A673 (cell line): ENCODE measurements around the gene TASP1. TPM values are rescaled to one million over a fixed set of nuclear protein-coding genes. Genes with fewer than 3 reads are reported as not detected.

Source experiments
- BruUV-seq: library from RNA; stranded (reverse); fragments of 400-500 nt; replicated peaks from 2 replicates; lab custom pipeline; 2021; lab: Mats Ljungman, UMichigan
- CTCF ChIA-PET: fragments of 300-600 bp; sonication (Branson Sonifier 250); formaldehyde crosslinking; loops from one replicate; lab custom pipeline; 2022; ENCODE audit warnings: antibody characterized with exemption; lab: Charles Lee
- POLR2A ChIA-PET: fragments of 300-600 bp; sonication (Branson Sonifier 250); formaldehyde crosslinking; loops from one replicate; lab custom pipeline; 2022; ENCODE audit warnings: antibody characterized with exemption; ENCODE audit not compliant: low non-redundant PET; lab: Charles Lee
- DNase-seq: peaks from one replicate; pipeline ENCODE4 v3.0.0-alpha.2; 2015; ENCODE audit warnings: low spot score
- H3K27ac ChIP-seq: fragments of 200-600 bp; sonication (generic); 2 replicates; pipeline ENCODE4 v1.5.1; 2016; ENCODE audit warnings: mixed run types, low read depth, mild to moderate bottlenecking, mixed read lengths, antibody characterized with exemption, low read length; ENCODE audit not compliant: poor library complexity, severe bottlenecking
- H3K27me3 ChIP-seq: fragments of 200-600 bp; sonication (generic); replicated peaks from 2 replicates; pipeline ENCODE4 v1.6.1; 2017; ENCODE audit warnings: mixed run types, low read depth, mild to moderate bottlenecking, mixed read lengths, antibody characterized with exemption, low read length; ENCODE audit not compliant: insufficient read depth, poor library complexity
- H3K36me3 ChIP-seq: fragments of 200-600 bp; sonication (generic); 2 replicates; pipeline ENCODE4 v1.6.1; 2016; ENCODE audit warnings: mixed run types, mild to moderate bottlenecking, mixed read lengths, antibody characterized with exemption, low read length; ENCODE audit not compliant: insufficient read depth, poor library complexity, severe bottlenecking
- H3K4me1 ChIP-seq: fragments of 200-600 bp; sonication (generic); 2 replicates; pipeline ENCODE4 v1.6.1; 2017; ENCODE audit warnings: mixed run types, mild to moderate bottlenecking, mixed read lengths, antibody characterized with exemption, low read length; ENCODE audit not compliant: insufficient read depth, poor library complexity, severe bottlenecking
- H3K4me3 ChIP-seq: fragments of 200-600 bp; sonication (generic); 2 replicates; pipeline ENCODE4 v1.5.1; 2016; ENCODE audit warnings: low read depth, mixed run types, mild to moderate bottlenecking, mixed read lengths, low read length; ENCODE audit not compliant: poor library complexity, severe bottlenecking
- H3K9me3 ChIP-seq: fragments of 200-600 bp; sonication (generic); 2 replicates; pipeline ENCODE4 v1.6.1; 2016; ENCODE audit warnings: mixed run types, low read depth, mild to moderate bottlenecking, mixed read lengths, antibody characterized with exemption, low read length; ENCODE audit not compliant: poor library complexity, severe bottlenecking
- EZH2 ChIP-seq: fragments of 200-600 bp; sonication (generic); IDR thresholded peaks from 2 replicates; pipeline ENCODE4 v1.6.1; 2017; ENCODE audit warnings: borderline replicate concordance, low read depth, mild to moderate bottlenecking, mixed read lengths, antibody characterized with exemption, low read length; ENCODE audit not compliant: poor library complexity, severe bottlenecking
- intact Hi-C: fragments of 100-400 bp; cut with micrococcal nuclease; formaldehyde crosslinking; loops from one replicate; pipeline ENCODE4 v1.10.0; 2022; ENCODE audit not compliant: unreplicated experiment
- total RNA-seq: library from RNA; stranded (reverse); gene quantifications from 2 replicates; pipeline ENCODE4 v1.2.3, GENCODE V29; 2021
- TF ChIP-seq, protein P1 (sequence below): fragments of 300-800, 200-600 bp; sonication (generic); conservative IDR thresholded peaks from 2 replicates; pipeline ENCODE4 v1.5.1; 2017; ENCODE audit warnings: low read depth, mild to moderate bottlenecking, antibody characterized with exemption, low read length, moderate library complexity, mixed read lengths

Gene TASP1
- total RNA-seq, 1 experiment from 2014 or later = 15.6 TPM

DNA sequence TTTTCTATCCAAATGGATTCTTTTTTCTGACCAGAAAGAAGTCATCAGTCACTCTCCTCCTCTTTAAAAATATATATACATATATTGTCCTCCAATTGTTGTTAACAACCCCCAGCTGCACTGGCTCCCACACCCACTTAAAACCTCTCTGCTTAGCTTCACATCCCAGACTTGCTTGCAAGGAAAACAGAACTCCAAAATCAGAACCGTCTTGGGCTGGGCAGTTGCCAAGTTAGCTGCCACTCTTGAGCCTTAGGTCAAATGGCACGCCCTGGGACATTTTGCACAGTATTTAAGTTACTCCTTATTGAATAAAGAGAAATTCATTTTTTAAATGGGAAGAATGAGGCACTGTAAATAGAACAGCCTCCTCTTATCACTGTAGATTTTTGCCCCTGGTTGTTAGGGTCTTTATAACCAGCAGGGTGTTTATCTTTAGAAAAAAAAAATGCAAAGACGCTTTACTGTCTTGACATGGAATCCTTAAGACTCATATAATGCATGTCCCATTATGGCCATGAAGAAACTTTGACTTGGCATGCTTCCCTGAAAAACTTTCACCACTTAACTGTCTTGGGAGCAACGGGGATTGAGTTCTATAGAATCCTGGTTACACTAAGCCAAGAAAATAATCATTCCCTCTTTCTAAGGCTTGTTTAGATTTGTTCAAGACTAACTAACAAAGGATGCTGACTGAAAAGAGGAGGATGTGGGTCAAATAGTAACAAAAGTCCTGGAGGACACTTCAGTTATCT is 213.2 kb downstream of the TASP1 start:
- TF ChIP-seq EZH2 = no peak
- TF ChIP-seq, protein P1, sequence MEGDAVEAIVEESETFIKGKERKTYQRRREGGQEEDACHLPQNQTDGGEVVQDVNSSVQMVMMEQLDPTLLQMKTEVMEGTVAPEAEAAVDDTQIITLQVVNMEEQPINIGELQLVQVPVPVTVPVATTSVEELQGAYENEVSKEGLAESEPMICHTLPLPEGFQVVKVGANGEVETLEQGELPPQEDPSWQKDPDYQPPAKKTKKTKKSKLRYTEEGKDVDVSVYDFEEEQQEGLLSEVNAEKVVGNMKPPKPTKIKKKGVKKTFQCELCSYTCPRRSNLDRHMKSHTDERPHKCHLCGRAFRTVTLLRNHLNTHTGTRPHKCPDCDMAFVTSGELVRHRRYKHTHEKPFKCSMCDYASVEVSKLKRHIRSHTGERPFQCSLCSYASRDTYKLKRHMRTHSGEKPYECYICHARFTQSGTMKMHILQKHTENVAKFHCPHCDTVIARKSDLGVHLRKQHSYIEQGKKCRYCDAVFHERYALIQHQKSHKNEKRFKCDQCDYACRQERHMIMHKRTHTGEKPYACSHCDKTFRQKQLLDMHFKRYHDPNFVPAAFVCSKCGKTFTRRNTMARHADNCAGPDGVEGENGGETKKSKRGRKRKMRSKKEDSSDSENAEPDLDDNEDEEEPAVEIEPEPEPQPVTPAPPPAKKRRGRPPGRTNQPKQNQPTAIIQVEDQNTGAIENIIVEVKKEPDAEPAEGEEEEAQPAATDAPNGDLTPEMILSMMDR = no peak
- H3K36me3 ChIP-seq = no peaks in the 10 kb centered on the region
- peak; percentile 17 for DNase-seq
- POLR2A ChIA-PET = no interaction called here
- intact Hi-C loops = no loop called here
- BruUV-seq = no TSS peak
- CTCF ChIA-PET = no interaction called here
- peaks cover 9% of the 10 kb centered on the region for H3K4me1 ChIP-seq
- H3K9me3 ChIP-seq = no peaks in the 10 kb centered on the region
- no peak overlapping the region for H3K4me3 ChIP-seq
- no peaks in the 10 kb centered on the region for H3K27me3 ChIP-seq
- no peak overlapping the region for H3K27ac ChIP-seq

DNA sequence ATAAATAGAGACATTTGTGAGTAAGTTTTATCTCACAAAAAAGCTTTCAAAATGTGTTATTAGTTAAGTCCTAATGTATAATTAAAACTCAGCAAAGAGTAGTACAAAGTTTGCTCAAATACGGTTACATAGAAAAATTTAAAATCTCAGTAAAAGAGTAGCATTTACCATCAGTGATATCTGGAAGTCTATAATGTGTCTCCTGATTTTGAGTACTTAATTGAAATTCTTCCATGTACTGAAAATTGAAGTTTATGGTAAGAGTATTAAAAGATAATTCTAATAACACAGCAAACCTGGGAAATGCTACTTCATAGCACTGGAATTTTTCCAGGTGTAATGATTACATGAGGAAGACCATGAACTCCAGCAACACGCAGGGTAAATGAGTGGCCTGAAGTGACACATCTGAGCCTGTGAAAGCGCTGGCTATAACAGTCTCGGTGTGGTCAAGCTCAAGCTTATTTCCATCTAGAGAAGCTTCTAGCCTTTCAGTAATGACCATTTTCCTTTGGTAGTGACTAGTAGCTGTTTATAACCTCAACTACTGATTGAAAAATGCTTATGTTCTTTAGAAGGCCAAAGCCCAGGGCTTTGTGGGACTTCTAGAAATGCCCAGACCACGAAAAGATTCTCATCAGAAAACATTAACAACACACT is 214.4 kb downstream of the TASP1 start:
- H3K36me3 ChIP-seq = no peaks in the 10 kb centered on the region
- no peak for TF ChIP-seq EZH2
- TF ChIP-seq, protein P1 = no peak
- DNase-seq = no peak
- H3K9me3 ChIP-seq = no peaks in the 10 kb centered on the region
- H3K4me1 ChIP-seq = peaks cover 9% of the 10 kb centered on the region
- intact Hi-C loops = no loop called here
- H3K4me3 ChIP-seq = no peak overlapping the region
- ChIA-PET CTCF (no interaction called here), POLR2A (no interaction called here)
- no peaks in the 10 kb centered on the region for H3K27me3 ChIP-seq
- no TSS peak for BruUV-seq
- no peak overlapping the region for H3K27ac ChIP-seq

DNA sequence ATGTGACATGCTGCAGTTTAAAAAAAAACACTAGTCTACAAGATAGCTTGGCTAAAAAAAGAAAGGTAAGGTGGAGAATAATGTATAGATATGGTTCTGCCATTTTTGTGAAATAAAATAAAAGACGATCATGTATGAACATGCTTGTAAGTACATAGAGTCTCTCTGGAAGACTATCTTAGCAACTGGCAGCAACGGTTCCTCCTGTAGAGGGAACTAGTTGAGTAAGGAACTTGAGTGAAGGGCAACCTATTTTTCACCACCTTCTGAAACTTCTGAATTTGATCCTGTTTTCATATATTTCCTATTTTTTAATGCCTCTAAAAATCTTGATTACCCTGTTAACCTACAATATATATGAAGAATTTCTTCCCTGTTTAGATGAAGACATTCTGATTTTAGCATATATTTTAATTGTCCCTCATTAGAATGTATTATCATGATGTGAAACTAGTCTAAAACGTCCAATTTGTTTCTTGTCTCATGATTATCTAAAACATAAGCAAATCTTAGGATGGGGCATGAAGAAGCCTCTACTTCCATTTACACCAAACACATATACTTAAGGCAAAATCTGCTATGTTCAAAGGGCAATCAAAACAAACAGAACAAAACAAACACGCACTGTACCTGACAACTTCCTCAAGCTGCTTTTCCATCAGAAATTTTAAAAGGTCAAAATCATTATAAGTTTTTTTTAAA is 215.1 kb downstream of the TASP1 start:
- BruUV-seq = no TSS peak
- Histone ChIP-seq H3K4me3 (no peak overlapping the region), H3K27me3 (no peaks in the 10 kb centered on the region), H3K4me1 (peaks cover 9% of the 10 kb centered on the region), H3K27ac (no peak overlapping the region), H3K9me3 (no peaks in the 10 kb centered on the region), H3K36me3 (no peaks in the 10 kb centered on the region)
- TF ChIP-seq EZH2 = no peak
- TF ChIP-seq, protein P1 = no peak
- intact Hi-C loops = no loop called here
- ChIA-PET CTCF (no interaction called here), POLR2A (no interaction called here)
- no peak for DNase-seq
